Left lung (tissue), 10 donors: ENCODE data around the gene NOTCH4. TPM values are rescaled to one million over a fixed set of nuclear protein-coding genes. Genes with fewer than 3 reads are reported as not detected.

ENCODE experiments used
- ATAC-seq: fragments of 200-7000 bp; cut with Tn5 transposase; one replicate; pipeline ENCODE4 v1.9.1; 2020; ENCODE audit warnings: moderate library complexity
- DNase-seq, 4 donors: peaks; one replicate each; pipeline ENCODE4 v3.0.0-alpha.2; 2013 to 2020
- H3K27ac ChIP-seq, 2 donors: fragments of 200-600 bp; sonication (generic) in 1 of 2; one replicate each; pipeline versions ENCODE4 v1.5.0 to v1.8.0; 2020 to 2021
- H3K27me3 ChIP-seq, 2 donors: fragments of 200-600 bp; sonication (generic) in 1 of 2; one replicate each; pipeline versions ENCODE4 v1.5.0 to v1.8.0; 2020 to 2021
- H3K36me3 ChIP-seq, 2 donors: fragments of 200-600 bp; sonication (generic) in 1 of 2; one replicate each; pipeline versions ENCODE4 v1.5.0 to v1.8.0; 2020 to 2021
- H3K4me1 ChIP-seq, 2 donors: fragments of 200-600 bp; one replicate each; pipeline ENCODE4 v1.8.0; 2021
- H3K4me3 ChIP-seq, 2 donors: fragments of 200-600 bp; sonication (generic) in 1 of 2; one replicate each; pipeline versions ENCODE4 v1.5.0 to v1.8.0; 2020 to 2021; ENCODE audit warnings: mild to moderate bottlenecking in 1 of 2
- H3K9me3 ChIP-seq, 2 donors: fragments of 200-600 bp; sonication (generic) in 1 of 2; one replicate each; pipeline versions ENCODE4 v1.5.0 to v1.8.0; 2020 to 2021
- intact Hi-C, 2 donors: fragments of 100-400 bp; cut with DNase I; formaldehyde crosslinking; loops; one replicate each; pipeline versions ENCODE4 v1.11.2 to v1.14.2; 2022
- polyA plus RNA-seq, 6 donors: library from polyadenylated mRNA; unstranded; fragments of 120-200 nt; gene quantifications; one replicate each; pipeline ENCODE4 v1.2.1, GENCODE V29; 2013; ENCODE audit not compliant: insufficient read length in 6 of 6
- total RNA-seq, 2 donors: library from RNA; stranded (reverse); fragmentation: NEBNext Ultra II Directional; extraction: Animal tissue kit (Norgen Biotek cat#: 25700); gene quantifications; one replicate each; pipeline ENCODE4 v1.2.1, GENCODE V29; 2021
- TF ChIP-seq, protein P1 (sequence below), 2 donors: fragments of 200-600 bp; sonication (generic) in 1 of 2; IDR thresholded peaks; one replicate each; pipeline versions ENCODE4 v1.5.0 to v1.8.0; 2021; ENCODE audit warnings: antibody characterized with exemption in 2 of 2
- donor health status: DM: no; HTN: yes; CAD: no.
- donor health status: DM: no; HTN: no; CAD: no.

Gene NOTCH4
- total and polyA plus RNA-seq, 8 donors: 37.0 to 58.4 (median 50.7) TPM

DNA sequence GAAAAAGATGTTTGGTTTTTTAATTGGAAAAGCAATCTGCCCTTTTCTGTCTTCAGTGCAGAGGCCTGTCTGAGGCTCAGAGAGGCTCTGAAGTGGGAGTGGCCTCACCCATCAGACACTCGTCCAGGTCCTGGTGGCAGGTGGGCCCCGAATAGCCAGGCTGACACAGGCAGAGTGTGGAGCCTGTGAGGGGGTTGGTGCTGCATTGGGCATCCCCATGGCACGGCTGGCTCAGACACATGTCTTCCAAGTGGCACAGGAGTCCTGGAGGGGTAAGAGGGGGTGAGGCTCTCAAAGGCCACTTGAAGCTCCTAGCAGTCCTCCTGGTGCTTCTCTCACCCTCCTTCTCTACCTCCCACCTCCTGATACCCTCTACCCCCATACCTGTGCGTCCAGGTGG lies 3.8 kb downstream of the NOTCH4 start:
- peaks cover 0 to 5% of the 10 kb centered on the region in 2 donors for H3K4me1 ChIP-seq
- ATAC-seq (no peak), DNase-seq (no peak)
- peaks cover 0 to 4% of the 10 kb centered on the region in 2 donors for H3K36me3 ChIP-seq
- TF ChIP-seq, protein P1, sequence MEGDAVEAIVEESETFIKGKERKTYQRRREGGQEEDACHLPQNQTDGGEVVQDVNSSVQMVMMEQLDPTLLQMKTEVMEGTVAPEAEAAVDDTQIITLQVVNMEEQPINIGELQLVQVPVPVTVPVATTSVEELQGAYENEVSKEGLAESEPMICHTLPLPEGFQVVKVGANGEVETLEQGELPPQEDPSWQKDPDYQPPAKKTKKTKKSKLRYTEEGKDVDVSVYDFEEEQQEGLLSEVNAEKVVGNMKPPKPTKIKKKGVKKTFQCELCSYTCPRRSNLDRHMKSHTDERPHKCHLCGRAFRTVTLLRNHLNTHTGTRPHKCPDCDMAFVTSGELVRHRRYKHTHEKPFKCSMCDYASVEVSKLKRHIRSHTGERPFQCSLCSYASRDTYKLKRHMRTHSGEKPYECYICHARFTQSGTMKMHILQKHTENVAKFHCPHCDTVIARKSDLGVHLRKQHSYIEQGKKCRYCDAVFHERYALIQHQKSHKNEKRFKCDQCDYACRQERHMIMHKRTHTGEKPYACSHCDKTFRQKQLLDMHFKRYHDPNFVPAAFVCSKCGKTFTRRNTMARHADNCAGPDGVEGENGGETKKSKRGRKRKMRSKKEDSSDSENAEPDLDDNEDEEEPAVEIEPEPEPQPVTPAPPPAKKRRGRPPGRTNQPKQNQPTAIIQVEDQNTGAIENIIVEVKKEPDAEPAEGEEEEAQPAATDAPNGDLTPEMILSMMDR (IDR thresholded peaks at IDR 0.05): no peak
- no peaks in the 10 kb centered on the region for H3K9me3 ChIP-seq
- no peak overlapping the region for H3K4me3 ChIP-seq
- intact Hi-C loops: no loop called here
- H3K27me3 ChIP-seq: peaks cover 0 to 7% of the 10 kb centered on the region in 2 donors
- no peak overlapping the region for H3K27ac ChIP-seq

DNA sequence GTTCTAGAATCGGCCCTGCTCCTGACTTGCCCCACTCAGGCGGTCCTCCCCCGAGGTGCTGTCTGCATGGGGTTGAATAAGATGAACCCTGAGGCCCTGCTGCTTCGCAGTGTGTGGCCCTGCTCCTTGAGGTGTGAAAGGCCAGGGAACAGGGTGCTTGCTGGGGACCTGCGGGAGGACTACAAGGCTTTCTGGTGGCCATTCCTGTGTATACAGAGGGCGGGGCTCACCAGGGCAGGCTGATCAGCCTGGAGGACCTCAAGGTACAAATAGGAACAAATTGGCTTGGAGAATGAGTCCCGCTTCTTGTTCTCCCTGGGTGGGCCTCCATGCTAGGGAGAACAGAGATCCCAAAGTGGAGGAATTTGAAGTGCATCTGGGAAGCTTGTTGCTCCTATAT lies 5.7 kb downstream of the NOTCH4 start:
- Histone ChIP-seq H3K4me3 (no peak overlapping the region), H3K27ac (no peak overlapping the region), H3K9me3 (no peaks in the 10 kb centered on the region), H3K36me3 (peaks cover 0 to 10% of the 10 kb centered on the region in 2 donors), H3K27me3 (peaks cover 0 to 7% of the 10 kb centered on the region in 2 donors), H3K4me1 (peaks cover 0 to 5% of the 10 kb centered on the region in 2 donors)
- intact Hi-C loops: no loop called here
- TF ChIP-seq, protein P1 (IDR thresholded peaks at IDR 0.05): no peak
- ATAC-seq: no peak
- DNase-seq: no peak

DNA sequence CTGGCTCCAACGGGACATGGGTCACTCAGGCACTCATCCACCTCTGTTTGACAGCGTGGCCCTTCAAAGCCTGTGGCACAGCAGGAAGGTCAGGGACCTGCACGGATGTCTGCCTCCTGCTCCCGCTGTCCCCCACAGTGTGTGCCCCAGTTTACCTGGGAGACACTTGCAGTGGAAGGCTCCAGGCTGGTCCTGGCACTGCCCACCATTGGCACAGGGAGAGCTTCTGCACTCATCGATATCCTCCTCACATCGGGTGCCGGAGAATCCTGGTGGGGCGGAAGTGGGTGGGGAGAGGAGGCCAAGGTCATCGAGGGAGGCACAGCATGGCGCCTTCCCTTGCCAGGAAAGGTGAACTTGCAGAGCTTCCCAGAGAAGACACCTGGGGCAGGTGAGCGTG lies 6.9 kb downstream of the NOTCH4 start:
- ATAC-seq: no peak
- Histone ChIP-seq H3K4me1 (peaks cover 0 to 4% of the 10 kb centered on the region in 2 donors), H3K9me3 (no peaks in the 10 kb centered on the region), H3K27me3 (no peaks in the 10 kb centered on the region), H3K27ac (no peak overlapping the region), H3K36me3 (peaks cover 0 to 10% of the 10 kb centered on the region in 2 donors), H3K4me3 (no peak overlapping the region)
- intact Hi-C loops: no loop called here
- no peak for DNase-seq
- TF ChIP-seq, protein P1 (IDR thresholded peaks at IDR 0.05): no peak

DNA sequence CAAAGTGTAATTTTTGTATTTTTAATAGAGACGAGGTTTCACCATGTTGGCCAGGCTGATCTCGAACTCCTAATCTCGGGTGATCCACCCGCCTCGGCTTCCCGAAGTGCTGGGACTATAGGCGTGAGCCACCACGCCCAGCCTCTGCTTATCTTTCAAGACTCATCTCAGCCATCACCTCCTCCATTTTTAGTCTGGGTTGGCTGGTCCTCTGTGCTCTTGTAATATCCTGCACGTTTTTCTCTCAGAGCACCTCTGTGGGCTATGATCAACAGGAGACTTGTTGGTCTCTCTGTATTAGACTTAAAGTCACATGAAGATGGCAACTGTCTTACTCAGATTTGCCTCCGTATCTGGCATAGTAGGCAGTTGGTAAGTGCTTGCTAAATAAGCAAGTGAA lies 7.6 kb downstream of the NOTCH4 start:
- intact Hi-C loops: no loop called here
- no peak overlapping the region for H3K27ac ChIP-seq
- DNase-seq: no peak

DNA sequence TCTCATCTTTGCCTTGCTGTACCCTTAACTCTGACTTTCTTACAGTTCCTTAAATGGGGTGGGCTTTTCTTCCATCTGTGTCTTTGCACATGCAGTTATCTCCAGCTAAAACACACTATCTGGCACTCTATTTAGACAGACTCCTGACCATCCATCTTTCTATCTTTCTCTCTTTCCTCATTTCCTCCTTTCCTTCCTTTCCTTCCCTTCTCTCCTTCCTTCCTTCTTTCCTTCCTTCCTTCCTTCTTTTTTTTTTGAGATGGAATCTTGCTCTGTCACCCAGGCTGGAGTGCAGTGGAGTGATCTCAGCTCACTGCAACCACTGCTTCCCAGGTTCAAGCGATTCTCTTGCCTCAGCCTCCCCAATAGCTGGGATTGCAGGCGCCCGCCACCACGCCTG lies 8.2 kb downstream of the NOTCH4 start:
- no peak for ATAC-seq
- peaks cover 0 to 13% of the 10 kb centered on the region in 2 donors for H3K36me3 ChIP-seq
- TF ChIP-seq, protein P1 (IDR thresholded peaks at IDR 0.05): no peak
- H3K27ac ChIP-seq: no peak overlapping the region
- H3K9me3 ChIP-seq: no peaks in the 10 kb centered on the region
- intact Hi-C loops: no loop called here
- no peak overlapping the region for H3K4me3 ChIP-seq
- H3K4me1 ChIP-seq: no peaks in the 10 kb centered on the region
- no peaks in the 10 kb centered on the region for H3K27me3 ChIP-seq
- no peak for DNase-seq

More for the DNA sequence above, 7.6 kb downstream of the NOTCH4 start:
- no peaks in the 10 kb centered on the region for H3K27me3 ChIP-seq
- no peak for ATAC-seq
- H3K9me3 ChIP-seq: no peaks in the 10 kb centered on the region
- peaks cover 0 to 10% of the 10 kb centered on the region in 2 donors for H3K36me3 ChIP-seq
- TF ChIP-seq, protein P1 (IDR thresholded peaks at IDR 0.05): no peak
- no peak overlapping the region for H3K4me3 ChIP-seq
- H3K4me1 ChIP-seq: no peaks in the 10 kb centered on the region
